ENCODE results near the gene ZC3H8. TPM values are rescaled to one million over a fixed set of nuclear protein-coding genes. Genes with fewer than 3 reads are reported as not detected.
A peak's percentile ranks its signal among the peaks of the same experiment; 100 is the strongest.

The ZC3H8 gene
- total RNA-seq, 1 experiment from 2014 or later, result 5.2 TPM

DNA sequence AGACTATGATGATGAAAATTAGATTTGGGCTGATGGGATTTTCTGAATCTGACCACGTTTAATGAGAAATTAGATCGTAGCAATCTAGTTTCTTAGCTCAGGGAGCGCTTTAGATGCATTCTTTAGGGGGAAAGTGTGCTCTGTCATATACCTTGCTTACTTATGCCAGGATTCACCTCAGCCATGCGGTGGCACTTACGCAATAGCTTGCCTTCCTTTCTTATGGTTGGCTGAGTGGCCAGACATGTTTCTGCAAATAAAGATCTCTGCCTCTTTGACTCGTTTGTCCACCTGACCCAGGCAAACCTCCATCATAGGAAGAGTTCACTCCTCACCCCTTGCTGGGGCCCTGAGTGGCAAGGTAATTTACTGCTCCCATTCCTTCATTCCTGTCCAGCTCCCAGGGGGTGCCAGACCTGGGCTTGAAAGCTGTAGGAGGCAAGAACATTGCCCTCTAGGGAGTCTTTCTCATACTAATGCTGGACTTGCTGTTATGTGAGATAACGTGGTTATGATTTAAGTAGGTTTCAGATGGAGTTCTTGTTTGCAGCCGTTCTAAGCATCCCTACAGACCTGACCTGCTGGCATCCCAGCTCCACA lies 59.6 kb downstream of the ZC3H8 start:
- no peak for DNase-seq (ENCODE audit: low read depth)

DNA sequence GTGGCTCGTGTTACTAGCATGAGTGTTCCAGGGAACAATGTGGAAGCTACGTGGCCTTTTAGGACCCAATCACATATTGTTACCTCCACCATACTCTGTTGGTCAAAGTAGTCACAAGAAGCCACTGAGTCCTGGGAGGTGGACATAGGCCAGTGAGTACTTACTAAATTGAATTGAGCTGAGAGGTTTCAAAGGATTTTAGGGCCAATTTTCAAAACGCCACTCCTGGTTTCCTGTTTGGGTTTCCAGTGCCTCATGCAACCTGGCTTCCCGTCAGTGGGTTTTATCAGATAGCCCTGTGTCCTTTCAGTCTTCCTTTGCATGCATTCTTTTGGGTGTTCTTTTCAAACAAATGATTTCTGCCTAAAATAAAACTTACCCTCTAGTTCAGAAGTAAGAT lies 60.4 kb downstream of the ZC3H8 start:
- DNase-seq (ENCODE audit: low read depth), result no peak

DNA sequence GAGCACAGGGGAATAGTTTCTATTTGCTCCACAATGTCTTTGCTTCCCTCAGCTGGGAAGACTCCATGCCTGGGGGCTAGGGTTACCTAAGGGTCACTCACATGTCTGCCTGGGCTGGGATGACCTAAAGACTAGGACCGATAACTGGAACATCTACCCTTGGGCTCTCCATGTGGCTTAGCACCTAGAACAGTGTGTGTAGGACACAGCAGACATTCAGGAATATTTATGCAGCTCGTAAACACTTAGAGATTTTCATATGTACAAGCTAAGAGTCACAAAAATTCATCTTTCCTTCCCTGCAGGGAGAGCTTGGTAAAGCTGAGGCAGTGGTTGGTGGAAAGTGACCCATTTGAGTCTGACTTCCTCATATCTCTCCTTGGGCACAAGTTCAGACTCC lies 60.8 kb downstream of the ZC3H8 start:
- DNase-seq (ENCODE audit: low read depth), result no peak

DNA sequence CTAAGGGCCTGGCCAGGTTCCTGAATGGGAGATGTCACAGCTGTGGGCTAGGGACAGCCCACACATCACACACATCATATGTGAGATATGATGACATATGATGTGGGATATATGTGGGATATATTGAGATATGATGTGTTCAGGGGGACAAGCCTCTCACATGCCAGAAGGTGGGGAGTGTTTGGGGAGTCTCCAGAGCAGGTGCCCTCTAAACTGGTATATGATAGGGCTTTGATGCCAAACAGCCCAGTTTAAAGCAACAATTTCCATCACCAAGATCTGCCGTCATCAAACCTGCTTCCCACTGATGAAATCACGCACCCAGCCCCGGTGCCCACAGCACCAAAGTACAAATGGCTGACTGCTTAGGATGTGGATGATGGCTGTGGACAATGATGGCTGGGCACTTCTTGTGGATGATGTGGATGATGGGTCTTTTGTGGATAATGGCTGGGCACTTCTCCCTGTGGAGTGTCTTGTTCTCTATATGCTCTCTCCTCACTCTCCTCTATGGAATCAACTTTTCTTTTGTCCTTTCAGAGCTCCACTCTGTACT lies 65.8 kb downstream of the ZC3H8 start:
- DNase-seq (ENCODE audit: low read depth), result no peak

DNA sequence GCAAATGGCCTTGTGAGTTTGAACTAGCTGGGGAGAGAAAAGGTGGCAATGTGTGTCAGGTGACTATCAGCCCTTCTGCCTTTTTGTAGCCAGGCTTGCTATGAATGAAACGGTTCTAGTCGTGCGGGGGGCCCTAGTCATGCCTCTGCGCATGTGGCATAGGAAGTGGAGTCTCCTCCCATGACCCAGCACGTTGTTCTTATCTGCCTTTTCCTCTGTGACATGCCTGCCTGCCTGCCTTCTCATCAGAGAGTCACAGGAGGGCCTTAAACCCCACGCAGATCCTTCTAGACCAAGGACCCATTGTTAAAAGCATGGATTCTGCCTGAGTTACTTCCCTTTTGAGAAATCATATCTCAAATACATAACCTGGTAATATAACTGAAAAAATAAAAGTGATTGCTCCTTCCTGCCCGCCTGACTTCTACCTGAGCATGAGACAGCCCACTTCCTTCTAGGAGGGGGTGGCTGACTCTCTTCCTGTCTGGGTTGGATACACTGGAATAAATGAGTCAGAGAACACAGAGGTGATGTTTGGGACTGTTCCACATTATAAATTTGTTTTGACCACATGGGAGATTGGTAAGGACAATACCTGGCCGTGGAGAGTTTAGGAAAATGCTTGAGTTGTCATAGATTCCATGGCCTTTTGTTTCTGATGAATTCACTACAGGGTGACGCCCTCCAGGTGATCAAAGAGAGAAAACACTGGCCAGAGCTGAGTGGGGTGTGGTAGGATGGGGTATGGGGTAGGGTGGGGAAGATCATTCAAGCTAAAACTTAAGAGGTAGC lies 66.8 kb downstream of the ZC3H8 start:
- peak; percentile 74 for DNase-seq (ENCODE audit: low read depth)

DNA sequence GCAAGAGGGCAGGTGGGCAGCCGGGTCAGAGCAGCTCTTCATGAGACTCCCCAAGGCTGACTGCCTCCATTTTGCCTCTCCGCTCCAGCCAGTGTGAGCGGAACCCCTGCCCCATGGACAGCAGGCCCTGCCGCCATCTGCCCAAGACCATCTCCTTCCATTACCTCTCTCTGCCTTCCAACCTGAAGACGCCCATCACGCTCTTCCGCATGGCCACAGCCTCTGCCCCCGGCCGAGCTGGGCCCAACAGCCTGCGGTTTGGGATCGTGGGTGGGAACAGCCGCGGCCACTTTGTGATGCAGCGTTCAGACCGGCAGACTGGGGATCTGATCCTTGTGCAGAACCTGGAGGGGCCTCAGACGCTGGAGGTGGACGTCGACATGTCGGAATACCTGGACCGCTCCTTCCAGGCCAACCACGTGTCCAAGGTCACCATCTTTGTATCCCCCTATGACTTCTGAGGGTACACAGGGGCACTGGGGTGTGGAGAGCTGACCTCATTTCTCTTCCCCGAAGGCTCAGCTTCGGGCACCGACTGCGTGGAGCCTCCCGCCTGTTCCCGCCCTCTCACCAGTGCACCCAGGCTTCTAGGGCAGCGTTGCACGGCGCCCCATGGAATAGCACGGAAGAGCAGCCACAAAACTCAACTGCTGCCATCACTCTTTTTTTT lies 67.7 kb downstream of the ZC3H8 start:
- DNase-seq (ENCODE audit: low read depth), result no peak

DNA sequence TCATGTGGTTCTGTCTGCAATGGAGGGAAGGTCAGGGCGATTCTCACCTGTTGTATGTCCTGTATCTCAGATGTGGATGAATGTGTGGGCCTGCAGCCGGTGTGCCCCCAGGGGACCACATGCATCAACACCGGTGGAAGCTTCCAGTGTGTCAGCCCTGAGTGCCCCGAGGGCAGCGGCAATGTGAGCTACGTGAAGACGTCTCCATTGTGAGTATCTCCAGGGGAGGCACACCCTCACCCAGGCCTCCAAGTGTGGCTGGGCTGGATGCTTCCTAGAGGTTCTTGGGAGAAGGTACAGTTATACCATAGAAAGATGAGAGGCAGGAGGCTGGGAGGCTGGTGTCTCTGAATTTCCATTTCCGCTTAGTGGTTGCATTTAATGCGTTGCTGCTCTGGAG lies 69.7 kb downstream of the ZC3H8 start:
- DNase-seq (ENCODE audit: low read depth), result no peak

DNA sequence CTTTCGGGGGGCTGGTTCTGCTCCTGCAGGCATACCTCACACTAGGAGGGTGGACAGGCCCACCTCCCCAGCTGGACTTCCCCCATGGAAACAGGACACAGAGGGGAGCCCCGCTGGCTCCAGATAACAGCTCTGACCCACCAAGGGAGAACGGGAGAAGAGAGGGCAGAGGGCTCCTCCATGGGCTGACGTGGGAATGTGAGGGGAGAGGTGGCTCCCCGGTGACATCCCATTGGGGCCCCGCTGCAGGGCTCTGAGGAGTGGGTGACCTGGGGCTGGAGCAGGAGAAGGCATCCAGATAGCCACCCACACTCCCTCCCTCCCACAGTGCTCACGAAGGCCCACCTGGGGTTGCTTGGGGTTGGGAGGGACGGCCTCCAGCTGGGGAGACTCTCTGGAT lies 70.7 kb downstream of the ZC3H8 start:
- no peak for DNase-seq (ENCODE audit: low read depth)

DNA sequence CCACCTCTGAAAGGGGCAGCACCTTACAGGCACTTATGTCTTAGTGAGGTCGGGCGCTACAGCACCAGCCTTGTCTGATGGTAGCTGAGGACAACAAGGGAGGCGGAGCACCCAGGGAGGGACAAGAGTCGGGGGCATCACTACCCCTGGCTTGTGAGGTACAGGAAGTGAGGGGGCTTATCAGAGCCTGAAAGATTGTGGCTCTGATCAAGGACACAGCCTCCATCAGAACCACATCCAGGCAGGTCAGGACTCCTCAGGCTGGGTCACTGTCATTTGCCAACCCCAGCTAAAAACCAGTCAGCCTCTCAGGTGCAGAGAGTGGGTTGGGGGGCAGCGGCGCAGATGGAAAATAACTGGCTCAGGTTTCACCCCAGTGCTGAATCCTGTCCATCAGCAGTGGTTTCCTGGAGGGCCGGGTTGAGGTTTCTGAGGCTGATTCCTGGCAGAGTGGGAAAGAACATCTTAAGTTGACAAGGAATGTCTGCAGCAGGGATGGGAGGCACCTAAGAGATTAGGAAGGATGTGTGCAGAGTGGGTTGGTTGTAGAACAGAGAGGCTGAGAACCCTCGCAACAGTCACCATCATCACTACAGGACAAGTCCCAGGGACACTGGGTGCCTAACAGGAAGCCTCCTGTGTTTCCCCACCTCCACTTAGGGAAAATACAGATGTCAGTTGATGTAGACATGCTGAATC lies 71.4 kb downstream of the ZC3H8 start:
- peak; percentile 21 for DNase-seq (ENCODE audit: low read depth)

DNA sequence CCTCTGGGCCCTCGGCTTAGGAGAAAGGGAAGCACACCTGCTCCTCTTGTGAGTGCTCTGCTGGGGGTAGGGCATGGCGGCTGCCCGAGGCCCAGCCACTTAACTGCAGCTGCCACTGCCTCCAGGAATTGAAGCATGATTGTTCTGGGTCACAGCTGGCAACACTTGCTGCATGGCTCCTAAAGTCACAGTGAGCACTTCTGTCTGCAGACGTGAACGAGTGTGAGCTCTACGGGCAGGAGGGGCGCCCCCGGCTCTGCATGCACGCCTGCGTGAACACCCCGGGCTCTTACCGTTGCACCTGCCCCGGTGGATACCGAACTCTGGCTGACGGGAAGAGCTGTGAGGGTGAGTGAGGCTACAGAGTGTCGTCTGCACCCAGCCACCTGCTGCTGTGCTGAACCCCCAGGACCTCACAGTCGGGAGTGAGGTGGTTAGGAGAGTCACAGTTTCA lies 72.2 kb downstream of the ZC3H8 start:
- DNase-seq (ENCODE audit: low read depth), result no peak

DNA sequence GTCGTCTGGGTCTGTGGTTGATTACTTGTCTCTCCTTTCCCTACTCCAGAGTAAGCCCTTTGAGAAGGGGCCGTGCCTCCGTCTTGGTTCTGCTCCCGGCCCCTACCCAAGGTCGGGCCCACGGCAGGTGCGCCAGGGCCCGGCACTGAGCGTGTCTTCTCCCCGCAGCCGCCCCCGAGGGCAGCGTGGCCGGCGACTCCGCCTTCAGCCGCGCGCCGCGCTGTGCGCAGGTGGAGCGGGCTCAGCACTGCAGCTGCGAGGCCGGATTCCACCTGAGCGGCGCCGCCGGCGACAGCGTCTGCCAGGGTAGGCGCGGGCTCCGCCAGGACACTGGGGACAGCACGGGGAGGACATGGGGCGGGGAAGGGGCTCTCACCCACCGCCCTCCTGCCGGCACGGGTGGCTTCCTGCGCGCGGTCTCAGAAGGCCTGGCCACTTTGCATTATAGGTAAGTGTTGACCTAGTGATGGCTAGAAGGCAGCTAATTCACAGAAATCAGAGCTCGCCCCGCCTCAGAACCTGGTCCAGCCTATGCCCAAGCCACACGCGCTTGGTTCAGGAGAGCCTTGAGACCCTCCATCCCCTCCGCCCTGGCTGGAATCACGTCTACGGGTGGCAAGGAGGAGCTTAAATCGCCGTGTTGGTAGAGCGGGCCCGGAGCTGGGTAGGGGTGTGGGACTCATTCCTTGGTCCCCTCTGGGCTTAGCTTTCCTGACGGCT lies 73.1 kb downstream of the ZC3H8 start:
- no peak for DNase-seq (ENCODE audit: low read depth)

DNA sequence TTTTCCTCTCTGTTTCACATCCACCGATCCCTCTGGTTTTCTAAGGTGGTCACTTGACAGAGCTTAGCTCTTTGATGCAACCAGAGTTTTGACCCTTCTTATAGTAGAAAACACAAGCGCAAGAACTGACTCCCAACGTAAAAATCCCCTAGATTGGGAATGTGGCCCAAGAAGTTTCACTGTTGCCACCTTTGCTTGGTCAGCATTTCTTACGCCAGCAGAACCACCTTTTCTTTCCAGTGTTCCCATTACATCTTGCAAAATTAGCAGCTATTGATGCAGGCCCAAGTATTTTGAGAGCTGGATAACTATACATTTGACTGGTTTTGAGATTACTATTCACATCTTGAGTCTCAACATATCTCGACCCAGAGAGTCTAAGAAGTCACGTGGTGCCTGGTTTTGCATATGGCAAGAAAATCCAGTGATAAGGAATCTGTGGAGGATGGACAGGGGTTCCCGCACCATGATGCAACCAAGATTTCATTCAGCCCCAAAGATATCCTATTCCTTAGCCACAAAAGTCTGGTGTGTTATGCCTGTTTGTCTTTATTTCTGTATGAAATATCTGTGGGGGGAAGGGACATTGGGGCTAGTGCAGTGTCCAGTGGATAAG lies 78.8 kb downstream of the ZC3H8 start:
- DNase-seq (ENCODE audit: low read depth), result no peak

DNA sequence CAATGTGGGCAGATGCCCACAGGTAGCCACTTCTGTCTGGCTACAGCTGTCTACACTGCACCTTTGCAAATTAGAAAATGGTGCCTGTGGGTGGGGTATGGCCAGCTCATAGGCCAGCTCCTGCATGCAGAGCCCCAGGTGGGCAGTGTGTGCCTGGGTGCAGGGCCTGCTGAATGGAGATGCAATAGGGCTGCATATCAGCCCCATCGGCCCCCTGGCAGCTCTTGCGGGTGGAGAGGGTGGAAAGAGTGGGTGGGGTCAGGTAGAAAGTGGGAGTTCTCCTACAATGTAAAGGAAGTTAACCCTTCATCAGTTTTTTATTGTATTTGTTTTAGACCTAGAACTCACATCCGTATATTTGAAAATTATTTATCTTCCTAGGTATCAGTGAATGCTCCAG lies 79.5 kb downstream of the ZC3H8 start:
- DNase-seq (ENCODE audit: low read depth), result no peak

DNA sequence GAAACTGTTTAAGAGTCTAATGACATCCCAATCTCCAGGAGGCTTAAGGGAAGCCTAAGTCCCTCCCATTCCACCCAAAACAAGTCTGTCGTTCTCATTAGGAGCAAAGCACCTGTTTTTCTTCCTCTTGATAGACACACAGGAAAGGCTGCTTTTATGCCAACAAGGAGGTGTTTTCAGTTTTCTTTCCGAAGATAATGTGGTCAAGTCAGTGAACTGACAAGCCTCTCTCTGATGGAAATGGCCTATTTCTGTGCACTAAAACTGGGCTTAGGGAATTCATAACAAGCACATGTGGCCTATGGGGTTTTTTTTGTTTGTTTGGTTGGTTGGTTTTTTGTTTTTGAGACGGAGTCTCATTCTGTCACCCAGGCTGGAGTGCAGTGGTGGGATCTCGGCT lies 80.5 kb downstream of the ZC3H8 start:
- no peak for DNase-seq (ENCODE audit: low read depth)

DNA sequence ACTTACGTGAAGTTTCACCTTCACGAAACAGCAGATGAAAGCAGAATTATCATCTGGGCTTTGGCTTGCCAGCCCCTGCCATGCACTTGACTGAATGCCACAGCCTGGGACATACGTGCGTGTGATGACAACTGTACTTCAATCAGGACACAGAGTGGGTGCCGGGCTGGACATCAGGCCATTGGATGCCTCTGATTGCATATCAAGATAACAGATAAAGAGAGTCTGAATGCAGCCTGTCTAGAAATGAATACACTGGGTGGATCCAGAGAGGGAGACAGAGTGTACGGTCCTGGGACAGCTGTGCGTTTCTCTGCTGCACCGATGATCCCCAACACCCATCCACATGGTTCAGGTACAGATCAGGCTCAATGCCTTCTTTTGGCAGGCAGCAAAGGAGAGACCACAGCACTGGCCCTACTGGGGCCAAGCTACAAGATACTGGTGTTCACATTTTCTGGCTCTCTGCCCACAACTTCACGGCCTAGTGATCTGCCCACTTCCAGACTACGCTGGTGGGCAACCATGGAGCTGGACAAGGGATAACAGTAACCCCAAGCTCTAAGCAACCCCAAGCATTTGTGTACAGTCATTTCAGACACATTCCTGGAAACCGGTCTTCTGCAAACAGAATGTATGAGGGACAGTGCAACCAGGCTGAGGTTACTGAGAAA lies 81.1 kb downstream of the ZC3H8 start:
- DNase-seq (ENCODE audit: low read depth), result no peak

DNA sequence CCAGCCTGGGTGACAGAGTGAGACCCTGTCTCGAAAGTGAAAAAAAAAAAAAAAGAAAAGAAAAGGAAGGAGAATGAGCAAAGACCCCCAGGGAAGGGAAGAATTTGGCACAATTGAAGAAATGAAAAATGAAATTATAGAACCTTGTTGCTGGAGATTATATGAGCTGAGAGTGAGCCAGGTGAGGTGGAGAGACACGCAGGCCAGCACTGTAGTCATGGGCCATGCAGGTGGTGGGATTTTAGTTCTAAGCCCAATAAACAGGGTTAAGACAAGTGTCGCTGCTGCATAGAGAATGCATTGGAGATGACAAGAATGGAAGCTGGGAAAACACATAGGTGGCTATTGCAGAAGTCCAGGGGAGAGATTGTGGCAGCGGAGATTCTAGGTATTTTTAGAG lies 84.3 kb downstream of the ZC3H8 start:
- DNase-seq (ENCODE audit: low read depth), result no peak

DNA sequence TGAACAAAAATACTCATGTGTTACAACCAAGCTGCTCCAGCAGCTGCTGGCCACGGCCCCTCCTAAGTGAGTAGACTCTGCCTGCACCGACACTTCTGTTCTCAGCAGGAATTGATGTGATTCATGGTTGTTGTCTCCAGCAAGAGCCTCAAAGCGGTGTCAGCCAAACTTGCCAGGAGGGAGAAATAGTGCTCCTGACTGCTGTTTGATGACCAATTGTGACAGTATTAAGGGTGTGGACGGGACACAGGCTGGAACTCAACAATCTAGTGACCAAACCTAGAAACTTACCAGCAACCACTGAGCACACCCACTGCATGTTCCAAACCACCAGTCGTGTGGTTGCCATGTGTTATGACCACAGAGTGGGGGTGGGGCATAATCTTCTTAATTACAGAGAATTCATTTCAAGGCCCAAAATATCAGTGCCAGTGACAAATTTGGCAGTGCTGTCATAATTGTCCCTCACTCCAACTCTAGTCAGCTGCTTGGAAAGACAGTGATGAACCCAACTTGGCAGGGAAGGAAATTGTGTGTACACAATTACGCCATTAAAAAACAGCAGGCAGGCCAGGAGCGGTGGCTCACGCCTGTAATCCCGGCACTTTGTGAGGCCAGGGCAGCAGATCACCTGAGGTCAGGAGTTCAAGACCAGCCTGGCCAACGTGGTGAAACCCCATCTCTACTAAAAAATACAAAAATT lies 86.3 kb downstream of the ZC3H8 start:
- no peak for DNase-seq (ENCODE audit: low read depth)

DNA sequence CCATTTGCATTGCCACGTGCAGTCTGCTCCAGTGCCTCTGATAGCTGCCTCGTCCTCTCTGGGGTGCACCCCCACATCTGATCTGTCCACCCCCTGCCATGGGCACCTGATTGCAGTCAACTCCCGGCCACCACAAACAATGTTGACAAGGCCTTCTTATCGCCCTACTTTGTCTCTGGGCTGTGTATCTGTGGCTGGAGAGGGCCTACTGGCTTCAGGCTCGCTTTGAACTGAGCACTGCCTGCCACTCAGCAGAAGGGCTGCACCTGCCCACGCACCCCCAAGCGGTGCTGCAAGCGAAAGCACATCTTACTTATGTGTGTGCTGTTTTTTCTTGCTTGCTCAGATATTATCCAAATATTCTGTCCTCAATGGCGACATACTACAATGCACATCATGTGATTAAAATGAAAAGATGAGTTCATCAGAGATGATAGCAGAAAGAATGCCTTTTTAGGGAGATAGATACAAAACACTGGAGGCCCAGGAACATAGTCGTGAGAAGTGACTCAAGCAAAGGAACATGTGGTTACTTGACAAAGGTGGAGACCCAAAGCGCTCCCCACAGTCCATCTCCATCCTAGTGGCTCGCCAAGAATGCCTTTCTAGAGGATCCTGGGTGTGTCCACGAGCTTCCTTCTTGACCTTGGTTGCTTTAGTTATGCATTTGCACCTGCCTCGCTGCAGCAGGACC lies 87.9 kb downstream of the ZC3H8 start:
- DNase-seq (ENCODE audit: low read depth), result no peak

DNA sequence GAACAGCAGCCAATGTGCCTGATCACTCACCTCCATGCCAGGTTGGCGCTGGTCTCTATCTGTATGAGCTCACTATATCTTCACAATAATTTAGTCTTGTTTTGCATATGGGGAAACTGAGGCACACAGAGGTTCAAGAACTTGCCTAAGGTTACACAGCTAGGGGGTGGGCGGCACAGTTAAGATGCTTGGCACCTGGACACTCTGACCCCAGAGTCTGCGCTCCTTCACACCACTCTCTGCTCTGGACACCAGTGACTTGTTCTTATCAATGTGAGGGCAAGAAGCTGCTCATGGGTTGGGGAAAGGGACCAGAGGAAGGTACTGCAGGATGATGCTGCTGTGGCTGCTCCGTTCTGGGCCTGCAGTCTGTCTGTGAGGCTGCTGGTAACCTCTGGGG lies 89.5 kb downstream of the ZC3H8 start:
- DNase-seq (ENCODE audit: low read depth), result no peak

Measured in M059J (cell line).